Epidermal melanocyte (primary cell): ENCODE data around the gene SIRPB2.

Source experiments
- DNase-seq: peaks from one replicate; pipeline ENCODE4 v3.0.0; 2011; ENCODE audit warnings: low spot score; ENCODE audit not compliant: insufficient read length

The SIRPB2 gene

DNA sequence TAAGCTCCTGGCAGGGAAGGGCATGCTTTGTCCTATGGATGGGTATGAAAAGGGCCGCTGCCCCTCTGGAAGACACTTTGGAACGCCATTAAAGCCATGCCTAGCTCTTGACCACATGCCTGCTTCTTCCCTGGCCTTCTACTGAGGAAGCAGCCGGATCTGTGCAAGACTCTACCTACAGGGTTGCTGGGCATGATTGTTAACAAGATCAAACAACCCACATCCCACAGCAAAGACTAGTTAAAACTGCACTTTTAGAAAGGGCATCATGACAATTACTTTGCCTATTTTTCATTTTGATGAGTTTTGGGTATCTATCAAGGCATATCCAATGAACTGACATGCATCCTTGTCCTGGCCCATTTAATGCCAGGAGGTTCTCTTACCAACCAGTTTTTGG is 50.1 kb downstream of the SIRPB2 start:
- no peak for DNase-seq

DNA sequence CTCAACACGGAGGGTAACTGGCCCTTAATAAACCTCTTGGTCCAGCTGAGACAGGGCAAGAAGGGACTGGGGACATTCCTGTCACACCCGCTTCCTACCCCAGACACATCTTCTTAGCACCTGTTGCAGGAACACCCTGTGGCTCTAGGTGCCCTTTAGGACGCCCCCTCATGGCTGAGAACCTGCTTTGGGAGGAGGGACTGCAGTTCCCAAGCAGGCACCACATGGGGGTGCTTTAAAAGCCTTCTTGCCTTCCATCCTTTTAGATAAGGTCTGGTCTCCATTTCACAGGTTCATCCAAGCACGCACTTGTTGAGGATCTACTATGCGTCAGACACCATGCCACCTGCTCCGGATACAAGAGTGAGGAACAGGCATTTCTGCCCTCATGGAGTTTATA is 51.2 kb downstream of the SIRPB2 start:
- DNase-seq: no peak

DNA sequence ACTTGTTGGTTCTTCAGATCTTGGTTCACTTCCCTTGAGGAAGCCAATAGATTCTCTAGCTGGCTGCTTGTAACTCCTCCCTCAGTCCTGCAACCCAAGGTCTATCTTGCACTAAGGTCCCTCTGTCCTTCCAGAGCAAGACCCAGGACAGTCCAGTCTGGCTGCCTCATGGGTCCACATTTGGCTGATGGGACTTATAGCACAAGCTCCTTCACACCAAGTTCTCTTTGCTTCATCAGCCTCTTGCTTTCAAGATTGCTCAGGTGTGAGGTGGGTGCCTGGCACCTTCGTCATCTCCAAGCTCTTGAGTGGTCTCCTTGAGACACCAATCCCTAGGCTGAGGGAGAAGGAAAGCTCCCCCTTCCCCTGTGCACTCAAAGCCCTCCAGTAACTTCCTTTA is 52.9 kb downstream of the SIRPB2 start:
- DNase-seq: no peak

DNA sequence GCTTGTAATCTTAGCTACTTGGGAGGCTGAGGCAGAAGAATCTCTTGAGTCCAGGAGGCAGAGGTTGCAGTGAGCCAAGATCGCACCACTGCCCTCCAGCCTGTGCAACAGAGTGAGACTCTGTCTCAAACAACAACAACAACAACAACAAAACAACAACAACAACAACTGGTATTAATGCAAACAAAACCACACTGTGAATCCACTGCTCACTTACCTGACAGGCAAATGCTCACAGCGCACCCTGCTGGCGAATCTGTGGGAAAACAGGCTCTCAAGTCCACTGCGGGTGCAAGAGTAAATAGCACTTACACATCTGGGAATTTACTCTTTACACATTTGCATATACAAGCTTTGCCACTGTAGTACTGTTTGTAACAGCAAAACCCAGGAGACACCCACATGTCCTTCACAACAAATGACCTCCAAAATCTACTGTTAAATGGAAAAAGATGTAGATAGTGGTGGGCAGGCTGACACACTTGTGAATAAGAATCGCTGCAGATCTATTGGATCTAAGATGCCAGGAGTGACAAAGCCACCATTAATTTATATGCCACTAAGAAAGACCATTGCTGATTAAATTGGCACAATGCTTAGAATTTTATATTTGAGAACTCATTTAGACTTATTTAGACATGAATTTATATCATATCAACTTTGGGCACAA is 53.9 kb downstream of the SIRPB2 start:
- peak; percentile 76 for DNase-seq

DNA sequence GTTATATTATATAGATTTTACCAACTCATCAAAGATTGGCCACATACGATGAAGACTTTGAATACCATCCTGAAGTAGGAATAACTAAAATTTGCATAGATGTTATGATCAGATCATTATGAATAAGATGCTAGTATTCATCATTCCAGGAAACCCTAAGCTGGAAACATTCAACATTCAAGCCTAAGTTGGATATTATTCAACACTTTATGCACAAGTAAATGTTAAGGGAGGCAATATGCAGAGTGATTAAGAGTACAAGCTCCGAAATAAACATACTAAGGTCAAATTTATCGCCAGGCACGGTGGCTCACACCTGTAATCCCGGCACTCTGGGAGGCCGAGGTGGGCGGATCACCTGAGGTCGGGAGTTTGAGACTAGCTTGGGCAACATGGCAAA is 55.0 kb downstream of the SIRPB2 start:
- DNase-seq: no peak

DNA sequence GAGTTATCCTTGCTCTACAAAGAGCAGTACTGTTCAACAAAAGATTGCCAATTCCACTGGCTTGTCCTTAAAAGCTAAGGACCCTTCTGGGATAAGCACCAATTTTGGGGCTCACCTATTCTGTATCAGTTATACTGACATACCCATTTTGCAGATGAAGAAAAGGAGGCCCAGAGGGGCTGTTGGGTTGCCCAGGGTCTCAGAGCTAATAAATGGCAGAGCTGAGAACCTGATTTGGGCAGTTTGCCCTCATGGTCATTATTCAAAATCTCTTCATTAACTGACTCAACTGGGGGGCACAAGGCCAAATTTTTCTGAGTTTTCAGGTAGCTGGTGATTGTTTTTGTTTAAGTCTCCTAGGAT is 55.9 kb downstream of the SIRPB2 start:
- DNase-seq: no peak

DNA sequence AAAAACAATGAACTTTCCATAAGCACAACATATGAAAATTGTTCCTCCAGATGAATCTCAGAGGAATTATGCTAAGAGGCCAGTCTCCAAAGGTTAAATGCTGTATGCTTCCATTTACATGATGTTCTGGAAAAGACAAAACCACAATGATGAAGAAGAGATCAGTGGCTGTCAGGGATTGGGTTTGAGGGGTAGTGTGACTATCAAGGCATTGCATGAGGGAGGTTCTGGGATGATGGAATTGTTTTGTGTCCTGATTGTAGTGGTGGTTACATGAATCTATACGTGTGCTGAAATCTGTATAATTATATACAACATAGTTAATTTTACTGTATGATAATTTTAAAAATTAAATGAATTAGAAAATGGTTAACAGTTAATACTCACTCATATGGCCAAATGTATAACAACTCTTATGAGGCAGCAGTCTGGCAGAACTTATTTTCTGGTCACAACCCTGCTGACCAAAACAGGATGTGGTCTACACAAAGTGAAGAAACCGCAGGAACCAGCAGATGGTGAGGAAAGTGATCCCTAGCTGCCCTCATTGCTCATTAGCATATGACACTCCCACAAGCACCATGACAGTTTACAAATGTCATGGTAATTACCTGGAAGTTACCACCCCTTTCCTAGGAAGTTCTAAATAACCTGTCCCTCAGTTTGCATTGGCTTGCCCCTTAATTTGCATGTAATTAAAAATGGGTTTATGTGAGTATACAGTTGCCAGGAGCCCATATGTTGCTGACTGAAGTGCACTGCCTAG is 56.5 kb downstream of the SIRPB2 start:
- peak; percentile 32 for DNase-seq

DNA sequence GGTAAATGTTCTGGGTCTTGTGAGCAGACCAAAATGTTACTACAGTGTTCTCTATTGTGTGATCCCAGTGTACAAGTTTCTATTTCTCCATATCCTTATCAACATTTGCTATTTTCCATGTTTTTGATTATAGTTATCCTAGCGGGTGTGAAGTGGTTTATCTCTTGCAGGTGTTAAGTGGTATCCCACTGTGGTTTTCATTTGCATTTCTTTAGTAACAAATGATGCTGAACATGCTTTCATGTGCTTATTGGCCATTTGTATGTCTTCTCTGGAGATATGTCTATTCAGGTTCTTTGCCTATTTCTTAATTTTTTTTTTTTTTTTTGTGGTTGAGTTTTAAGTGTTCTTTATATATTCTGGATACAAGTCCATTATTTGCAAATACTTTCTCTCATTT is 60.1 kb downstream of the SIRPB2 start:
- no peak for DNase-seq

DNA sequence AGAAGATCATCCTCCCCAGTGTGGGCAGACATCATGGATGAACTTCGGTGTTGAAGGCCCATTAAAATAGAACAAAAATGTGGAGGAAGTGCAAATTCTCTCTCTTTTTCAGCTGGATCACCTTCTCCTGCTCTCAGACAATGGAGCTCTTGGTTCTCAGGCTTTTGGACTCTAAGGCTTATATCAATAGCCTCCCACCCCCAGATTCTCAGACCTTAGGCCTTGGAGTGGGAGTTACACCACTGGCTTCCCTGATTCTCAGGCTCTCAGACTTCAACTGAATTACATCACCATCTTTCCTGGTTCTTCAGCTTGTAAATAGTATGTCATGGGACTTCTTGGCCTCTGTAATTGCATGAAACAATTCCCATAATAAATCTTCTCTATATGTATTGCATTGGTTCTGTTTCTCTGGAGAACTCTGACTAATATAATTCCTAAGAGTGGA is 61.2 kb downstream of the SIRPB2 start:
- DNase-seq: no peak

DNA sequence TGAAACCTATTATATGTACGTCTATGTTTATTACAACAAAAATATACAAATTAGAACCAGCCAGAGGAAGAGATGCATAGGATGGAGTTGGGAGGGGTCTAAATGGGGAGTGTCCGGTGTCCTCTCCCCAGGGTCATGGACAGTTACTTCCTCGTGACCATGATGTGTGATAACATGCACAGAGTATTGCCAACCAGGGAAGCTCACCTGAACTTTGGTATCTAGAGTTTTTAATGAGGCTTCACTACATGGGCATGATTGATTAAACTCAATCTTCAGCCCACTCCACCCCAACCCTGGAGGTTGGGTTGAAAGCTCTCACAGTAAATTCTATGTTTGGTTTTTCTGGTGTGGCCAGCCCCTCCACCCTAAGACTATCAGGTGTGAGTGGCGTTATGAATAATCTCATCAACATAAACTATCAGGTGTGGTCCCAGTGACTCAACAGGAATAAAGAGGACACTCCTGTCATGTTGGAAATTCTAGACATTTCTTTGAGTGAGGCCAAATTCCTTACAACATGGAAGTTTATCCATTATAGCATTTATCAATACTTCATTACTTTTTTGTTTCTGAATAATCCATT is 62.0 kb downstream of the SIRPB2 start:
- DNase-seq: no peak

DNA sequence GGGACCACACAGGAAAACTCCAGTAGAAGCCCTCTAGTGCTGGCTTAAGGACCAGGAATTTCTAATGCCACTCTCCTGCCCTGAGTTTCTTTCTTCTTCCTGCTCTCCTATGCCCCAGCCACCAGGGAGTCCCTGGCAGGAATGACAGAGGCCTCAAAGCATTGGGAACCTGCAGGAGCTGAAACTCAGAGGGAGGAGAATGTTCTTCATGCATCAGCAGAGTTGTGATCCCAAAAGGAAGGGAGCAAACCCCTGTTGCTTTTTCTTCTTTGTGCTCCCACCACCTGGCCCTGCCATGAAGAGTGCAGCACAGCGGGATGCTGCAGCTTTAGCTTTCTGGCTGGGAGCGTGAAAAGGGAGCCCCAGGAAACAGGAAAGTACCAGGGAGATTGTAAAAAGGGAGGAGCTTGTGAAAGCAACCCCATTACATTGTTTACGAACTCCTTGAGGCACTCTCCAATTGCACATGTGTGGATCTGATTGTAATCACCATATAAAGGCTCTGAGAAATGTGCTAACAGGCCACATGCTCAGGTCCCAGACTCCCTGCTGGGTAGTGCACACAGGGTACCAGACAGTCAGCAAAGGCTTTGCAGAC is 63.7 kb downstream of the SIRPB2 start:
- DNase-seq: no peak

DNA sequence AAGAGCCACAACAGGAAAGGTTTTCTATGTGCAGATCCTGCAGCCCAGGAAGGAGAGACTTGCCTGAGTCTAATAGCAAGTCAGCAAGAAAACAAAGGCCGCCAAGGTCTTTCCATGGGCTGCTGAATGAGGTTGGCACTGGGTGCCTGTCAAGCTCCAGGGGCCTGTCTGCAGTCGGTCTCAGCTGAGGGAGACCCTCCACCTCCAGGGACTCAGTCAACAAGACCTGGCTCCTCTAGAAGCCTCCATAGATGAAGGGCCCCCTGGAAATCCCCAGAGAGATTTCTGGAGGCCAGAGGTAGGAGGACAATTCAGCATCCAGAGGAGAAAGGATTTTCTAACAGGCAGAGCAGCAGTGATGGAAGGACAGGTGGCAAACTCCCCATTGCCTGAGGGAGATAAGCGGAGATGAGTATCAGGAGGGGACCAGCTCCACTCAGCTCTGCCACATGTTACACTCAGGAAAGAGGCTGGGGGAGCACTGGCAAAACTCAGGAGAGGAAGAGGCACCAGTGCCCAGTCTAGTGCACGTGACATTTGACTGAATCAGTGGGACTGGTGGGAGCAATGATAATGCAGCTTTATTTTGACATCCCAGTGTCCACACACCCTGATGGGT is 64.9 kb downstream of the SIRPB2 start:
- DNase-seq: no peak
